ENCODE results near the gene PLK1.

DNA sequence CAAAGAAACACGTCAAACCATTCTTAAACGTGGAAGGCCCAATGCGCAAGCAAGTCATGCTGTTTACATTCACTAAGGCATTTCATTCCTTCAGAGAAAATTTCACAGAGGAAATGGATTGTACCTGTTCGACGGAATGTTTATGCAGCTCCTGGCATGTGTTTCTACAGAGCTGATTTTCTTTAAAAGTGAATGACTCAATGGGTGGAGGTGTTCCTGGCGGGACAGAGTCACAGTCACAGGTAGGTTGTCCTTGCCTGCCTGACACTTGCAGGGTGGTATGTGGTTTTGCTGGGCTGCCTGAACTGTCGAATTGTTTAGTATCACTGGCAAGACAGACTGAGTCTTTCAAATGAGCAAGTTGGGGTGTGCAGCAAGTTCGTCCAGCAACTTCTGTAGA, 49.2 kb upstream of the PLK1 start:
- TF ChIP-seq EZH2 (IDR thresholded peaks at IDR 0.05; ENCODE audit: low read depth, unreplicated experiment) (no peak), CREB1 (CRISPR knock-in tag; IDR thresholded peaks at IDR 0.05; ENCODE audit: low read depth) (no peak), EZH2phosphoT487 (IDR thresholded peaks at IDR 0.05; ENCODE audit: unreplicated experiment) (no peak)
- TF ChIP-seq, protein P1, sequence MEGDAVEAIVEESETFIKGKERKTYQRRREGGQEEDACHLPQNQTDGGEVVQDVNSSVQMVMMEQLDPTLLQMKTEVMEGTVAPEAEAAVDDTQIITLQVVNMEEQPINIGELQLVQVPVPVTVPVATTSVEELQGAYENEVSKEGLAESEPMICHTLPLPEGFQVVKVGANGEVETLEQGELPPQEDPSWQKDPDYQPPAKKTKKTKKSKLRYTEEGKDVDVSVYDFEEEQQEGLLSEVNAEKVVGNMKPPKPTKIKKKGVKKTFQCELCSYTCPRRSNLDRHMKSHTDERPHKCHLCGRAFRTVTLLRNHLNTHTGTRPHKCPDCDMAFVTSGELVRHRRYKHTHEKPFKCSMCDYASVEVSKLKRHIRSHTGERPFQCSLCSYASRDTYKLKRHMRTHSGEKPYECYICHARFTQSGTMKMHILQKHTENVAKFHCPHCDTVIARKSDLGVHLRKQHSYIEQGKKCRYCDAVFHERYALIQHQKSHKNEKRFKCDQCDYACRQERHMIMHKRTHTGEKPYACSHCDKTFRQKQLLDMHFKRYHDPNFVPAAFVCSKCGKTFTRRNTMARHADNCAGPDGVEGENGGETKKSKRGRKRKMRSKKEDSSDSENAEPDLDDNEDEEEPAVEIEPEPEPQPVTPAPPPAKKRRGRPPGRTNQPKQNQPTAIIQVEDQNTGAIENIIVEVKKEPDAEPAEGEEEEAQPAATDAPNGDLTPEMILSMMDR (conservative IDR thresholded peaks at IDR 0.05; ENCODE audit: low read depth in 2 of 2) = no peak
